ENCODE results near the gene PITPNM1.

DNA sequence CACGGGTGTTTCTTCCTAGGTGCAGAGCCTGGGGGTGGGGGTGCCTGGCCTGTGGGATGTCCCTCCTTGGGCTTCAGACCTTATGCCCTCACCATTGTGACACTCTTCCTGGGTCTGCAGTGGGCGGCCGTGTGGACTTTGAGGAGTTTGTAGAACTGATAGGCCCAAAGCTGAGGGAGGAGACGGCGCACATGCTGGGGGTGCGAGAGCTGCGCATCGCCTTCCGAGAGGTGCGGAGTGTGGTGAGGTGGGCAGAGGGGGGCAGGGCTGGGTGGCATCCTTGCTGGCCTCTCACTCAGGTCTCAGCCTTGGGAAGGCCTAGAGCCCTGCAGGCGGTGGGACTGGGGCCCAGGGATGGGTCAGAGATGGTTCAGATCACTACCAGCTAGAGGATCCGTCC, 47.7 kb downstream of the PITPNM1 start:
- TF ChIP-seq, protein P1, sequence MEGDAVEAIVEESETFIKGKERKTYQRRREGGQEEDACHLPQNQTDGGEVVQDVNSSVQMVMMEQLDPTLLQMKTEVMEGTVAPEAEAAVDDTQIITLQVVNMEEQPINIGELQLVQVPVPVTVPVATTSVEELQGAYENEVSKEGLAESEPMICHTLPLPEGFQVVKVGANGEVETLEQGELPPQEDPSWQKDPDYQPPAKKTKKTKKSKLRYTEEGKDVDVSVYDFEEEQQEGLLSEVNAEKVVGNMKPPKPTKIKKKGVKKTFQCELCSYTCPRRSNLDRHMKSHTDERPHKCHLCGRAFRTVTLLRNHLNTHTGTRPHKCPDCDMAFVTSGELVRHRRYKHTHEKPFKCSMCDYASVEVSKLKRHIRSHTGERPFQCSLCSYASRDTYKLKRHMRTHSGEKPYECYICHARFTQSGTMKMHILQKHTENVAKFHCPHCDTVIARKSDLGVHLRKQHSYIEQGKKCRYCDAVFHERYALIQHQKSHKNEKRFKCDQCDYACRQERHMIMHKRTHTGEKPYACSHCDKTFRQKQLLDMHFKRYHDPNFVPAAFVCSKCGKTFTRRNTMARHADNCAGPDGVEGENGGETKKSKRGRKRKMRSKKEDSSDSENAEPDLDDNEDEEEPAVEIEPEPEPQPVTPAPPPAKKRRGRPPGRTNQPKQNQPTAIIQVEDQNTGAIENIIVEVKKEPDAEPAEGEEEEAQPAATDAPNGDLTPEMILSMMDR (conservative IDR thresholded peaks at IDR 0.05; ENCODE audit: low read length), result no peak
- TF ChIP-seq EZH2phosphoT487 (IDR thresholded peaks at IDR 0.05; ENCODE audit: borderline replicate concordance), result no peak

All from Loucy (cell line).